Neural progenitor cell (in vitro differentiated cells): Measurements from ENCODE around the gene NTN4. TPM values are rescaled to one million over a fixed set of nuclear protein-coding genes. Genes with fewer than 3 reads are reported as not detected.

Experiments
- DNase-seq: peaks from one replicate; pipeline ENCODE4 v3.0.0-alpha.2; 2016; ENCODE audit warnings: low spot score
- H2AFZ ChIP-seq: fragments of 200-600 bp; sonication (generic); replicated peaks from 2 replicates; pipeline ENCODE4 v1.6.1; 2016; ENCODE audit warnings: antibody characterized with exemption
- H3F3A ChIP-seq: fragments of 200-600 bp; sonication (generic); 2 replicates; pipeline ENCODE4 v1.6.1; 2016; ENCODE audit warnings: antibody characterized with exemption, low read depth
- H3K27ac ChIP-seq: fragments of 200-600 bp; sonication (generic); 2 replicates; pipeline ENCODE4 v1.5.1; 2016; ENCODE audit warnings: mild to moderate bottlenecking
- H3K27me3 ChIP-seq: fragments of 200-600 bp; sonication (generic); 2 replicates; pipeline ENCODE4 v1.6.1; 2016; ENCODE audit warnings: mild to moderate bottlenecking, moderate library complexity
- H3K36me3 ChIP-seq: fragments of 200-600 bp; sonication (generic); 2 replicates; pipeline ENCODE4 v1.5.1; 2016
- H3K4me1 ChIP-seq: fragments of 200-600 bp; sonication (generic); 2 replicates; pipeline ENCODE4 v1.6.1; 2016; ENCODE audit warnings: mixed run types
- H3K4me2 ChIP-seq: fragments of 200-600 bp; sonication (generic); 2 replicates; pipeline ENCODE4 v1.6.1; 2016
- H3K4me3 ChIP-seq: fragments of 200-600 bp; sonication (generic); 2 replicates; pipeline ENCODE4 v1.5.1; 2016
- H3K79me2 ChIP-seq: fragments of 200-600 bp; sonication (generic); 2 replicates; pipeline ENCODE4 v1.6.1; 2016; ENCODE audit warnings: low read depth
- H3K9ac ChIP-seq: fragments of 200-600 bp; sonication (generic); 2 replicates; pipeline ENCODE4 v1.6.1; 2016
- H3K9me3 ChIP-seq: fragments of 200-600 bp; sonication (generic); 2 replicates; pipeline ENCODE4 v1.5.1; 2016; ENCODE audit warnings: low read depth
- H4K20me1 ChIP-seq: fragments of 200-600 bp; sonication (generic); 2 replicates; pipeline ENCODE4 v1.6.1; 2016; ENCODE audit warnings: low read depth
- H3K27ac Mint-ChIP-seq: 3 replicates; pipeline ENCODE4 v1.8.0; 2021; ENCODE audit warnings: mixed read lengths
- H3K27me3 Mint-ChIP-seq: 2 replicates; pipeline ENCODE4 v1.8.0; 2022; ENCODE audit warnings: low read depth, mild to moderate bottlenecking, inconsistent platforms, moderate library complexity, mixed read lengths; ENCODE audit not compliant: insufficient read depth
- H3K36me3 Mint-ChIP-seq: 3 replicates; pipeline ENCODE4 v1.8.0; 2021; ENCODE audit warnings: mixed read lengths
- H3K4me1 Mint-ChIP-seq: 3 replicates; pipeline ENCODE4 v1.8.0; 2021; ENCODE audit warnings: mixed read lengths
- H3K4me3 Mint-ChIP-seq: 3 replicates; pipeline ENCODE4 v1.8.0; 2021; ENCODE audit warnings: mild to moderate bottlenecking, moderate library complexity, mixed read lengths
- H3K9me3 Mint-ChIP-seq: 3 replicates; pipeline ENCODE4 v1.8.0; 2020; ENCODE audit warnings: mixed read lengths
- EZH2 ChIP-seq: fragments of 200-600 bp; sonication (generic); IDR thresholded peaks from 2 replicates; pipeline ENCODE4 v1.6.1; 2017; ENCODE audit warnings: antibody characterized with exemption, mild to moderate bottlenecking, moderate library complexity
- EZH2phosphoT487 ChIP-seq: fragments of 200-600 bp; sonication (generic); IDR thresholded peaks from 2 replicates; pipeline ENCODE4 v1.6.1; 2017; ENCODE audit warnings: antibody characterized with exemption
- total RNA-seq: library from RNA; depleted of rRNA; stranded (reverse); fragments of >200 nt; gene quantifications from 2 replicates; pipeline ENCODE4 v1.2.3, GENCODE V29; 2015; ENCODE audit warnings: low replicate concordance
- TF ChIP-seq, protein P1 (sequence below): fragments of 200-600 bp; sonication (generic); IDR thresholded peaks from 2 replicates; pipeline ENCODE4 v1.5.1; 2017; ENCODE audit warnings: antibody characterized with exemption, mild to moderate bottlenecking

Gene NTN4
- total RNA-seq, 1 donor from 2014 or later, result 2.3 TPM

DNA sequence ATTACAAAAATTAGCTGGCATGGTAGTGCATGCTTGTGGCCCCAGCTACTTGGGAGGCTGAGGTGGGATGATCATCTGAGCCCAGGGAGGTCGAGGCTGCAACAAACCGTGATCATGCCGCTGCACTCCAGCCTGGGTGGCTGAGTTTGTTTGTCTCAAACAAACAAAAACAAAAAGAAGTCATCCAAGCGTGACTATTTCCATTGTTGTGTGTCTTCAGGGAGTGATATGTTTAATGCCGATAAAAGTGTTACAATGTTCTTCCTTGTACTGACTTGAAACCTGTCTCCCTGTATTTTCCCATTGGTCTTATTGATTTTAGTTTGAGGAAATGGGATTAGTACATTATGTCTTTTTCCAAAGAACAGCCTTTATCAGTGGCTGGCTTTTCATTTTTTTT is 163.7 kb downstream of the NTN4 start:
- Histone ChIP-seq H3K4me1 (peaks cover 31% of the 10 kb centered on the region), H3K27me3 (no peaks in the 10 kb centered on the region), H4K20me1 (no peaks in the 10 kb centered on the region), H3K36me3 (no peaks in the 10 kb centered on the region), H3K27ac (no peak overlapping the region), H3K9ac (no peak overlapping the region), H3F3A (peaks cover 18% of the 10 kb centered on the region), H3K4me3 (no peak overlapping the region), H2AFZ (no peak overlapping the region), H3K79me2 (no peaks in the 10 kb centered on the region), H3K4me2 (peak overlapping the region; percentile 6), H3K9me3 (no peaks in the 10 kb centered on the region)
- TF ChIP-seq, protein P1, sequence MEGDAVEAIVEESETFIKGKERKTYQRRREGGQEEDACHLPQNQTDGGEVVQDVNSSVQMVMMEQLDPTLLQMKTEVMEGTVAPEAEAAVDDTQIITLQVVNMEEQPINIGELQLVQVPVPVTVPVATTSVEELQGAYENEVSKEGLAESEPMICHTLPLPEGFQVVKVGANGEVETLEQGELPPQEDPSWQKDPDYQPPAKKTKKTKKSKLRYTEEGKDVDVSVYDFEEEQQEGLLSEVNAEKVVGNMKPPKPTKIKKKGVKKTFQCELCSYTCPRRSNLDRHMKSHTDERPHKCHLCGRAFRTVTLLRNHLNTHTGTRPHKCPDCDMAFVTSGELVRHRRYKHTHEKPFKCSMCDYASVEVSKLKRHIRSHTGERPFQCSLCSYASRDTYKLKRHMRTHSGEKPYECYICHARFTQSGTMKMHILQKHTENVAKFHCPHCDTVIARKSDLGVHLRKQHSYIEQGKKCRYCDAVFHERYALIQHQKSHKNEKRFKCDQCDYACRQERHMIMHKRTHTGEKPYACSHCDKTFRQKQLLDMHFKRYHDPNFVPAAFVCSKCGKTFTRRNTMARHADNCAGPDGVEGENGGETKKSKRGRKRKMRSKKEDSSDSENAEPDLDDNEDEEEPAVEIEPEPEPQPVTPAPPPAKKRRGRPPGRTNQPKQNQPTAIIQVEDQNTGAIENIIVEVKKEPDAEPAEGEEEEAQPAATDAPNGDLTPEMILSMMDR, result no peak
- TF ChIP-seq EZH2, result no peak
- no peak for TF ChIP-seq EZH2phosphoT487
- peak; percentile 53 for DNase-seq
- Mint-ChIP-seq H3K27me3 (peaks cover 2% of the 10 kb centered on the region), H3K9me3 (no peaks in the 10 kb centered on the region), H3K4me3 (no peak overlapping the region), H3K27ac (no peak overlapping the region), H3K4me1 (peaks cover 47% of the 10 kb centered on the region), H3K36me3 (no peaks in the 10 kb centered on the region)

DNA sequence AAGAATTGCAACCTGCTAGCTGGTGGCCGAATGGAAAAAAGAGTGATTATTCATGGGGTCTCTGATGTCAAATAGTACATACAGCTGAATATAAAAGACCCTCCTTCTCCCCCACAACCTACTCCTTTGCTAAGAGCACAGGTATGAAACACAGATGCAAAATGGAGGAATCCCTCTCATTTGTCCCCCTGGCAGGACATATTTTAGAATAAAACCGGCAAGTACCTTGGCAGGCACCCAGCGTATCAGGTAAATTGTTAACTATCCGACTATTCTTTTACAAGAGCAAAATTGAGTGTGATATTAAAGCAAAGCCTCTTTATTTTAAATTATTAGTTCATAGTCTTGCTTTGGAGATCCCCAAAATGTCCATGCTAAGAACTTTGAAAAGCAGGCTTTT is 165.6 kb downstream of the NTN4 start:
- Histone ChIP-seq H3K36me3 (no peaks in the 10 kb centered on the region), H3K9me3 (no peaks in the 10 kb centered on the region), H3F3A (peaks cover 18% of the 10 kb centered on the region), H3K79me2 (no peaks in the 10 kb centered on the region), H3K27me3 (no peaks in the 10 kb centered on the region), H3K27ac (no peak overlapping the region), H3K4me3 (no peak overlapping the region), H4K20me1 (no peaks in the 10 kb centered on the region), H2AFZ (no peak overlapping the region), H3K9ac (no peak overlapping the region), H3K4me2 (no peak overlapping the region), H3K4me1 (peaks cover 31% of the 10 kb centered on the region)
- TF ChIP-seq EZH2phosphoT487 (no peak), EZH2 (no peak)
- TF ChIP-seq, protein P1, result no peak
- Mint-ChIP-seq H3K27ac (no peak overlapping the region), H3K4me1 (peaks cover 39% of the 10 kb centered on the region), H3K4me3 (no peak overlapping the region), H3K36me3 (no peaks in the 10 kb centered on the region), H3K9me3 (no peaks in the 10 kb centered on the region), H3K27me3 (peaks cover 2% of the 10 kb centered on the region)
- no peak for DNase-seq

DNA sequence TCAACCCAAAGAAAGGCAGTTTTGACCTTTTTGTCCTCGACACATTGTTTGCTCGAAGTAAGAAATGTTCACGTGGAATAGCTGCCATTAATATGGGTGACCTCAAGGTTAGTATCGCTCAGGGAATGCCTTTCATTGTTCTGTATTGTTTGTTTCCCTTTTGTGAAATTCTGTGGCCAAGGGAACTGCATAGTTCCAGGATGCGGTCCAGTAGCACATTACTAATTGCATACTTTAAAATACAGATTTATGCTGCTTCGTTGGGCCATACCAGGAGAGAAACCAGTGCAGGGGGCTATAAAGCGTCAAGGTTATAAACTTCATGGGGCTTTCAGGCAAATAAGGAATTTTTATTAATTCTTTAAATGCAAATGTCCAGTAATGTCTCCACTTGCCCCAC is 166.0 kb downstream of the NTN4 start:
- Histone ChIP-seq H3K9ac (no peak overlapping the region), H3K4me3 (no peak overlapping the region), H3K4me1 (peaks cover 30% of the 10 kb centered on the region), H3K27ac (peak overlapping the region; percentile 23), H3K4me2 (peak overlapping the region; percentile 23), H4K20me1 (no peaks in the 10 kb centered on the region), H3F3A (peaks cover 18% of the 10 kb centered on the region), H2AFZ (no peak overlapping the region), H3K27me3 (no peaks in the 10 kb centered on the region), H3K9me3 (no peaks in the 10 kb centered on the region), H3K36me3 (no peaks in the 10 kb centered on the region), H3K79me2 (no peaks in the 10 kb centered on the region)
- Mint-ChIP-seq H3K4me3 (no peak overlapping the region), H3K4me1 (peaks cover 36% of the 10 kb centered on the region), H3K36me3 (no peaks in the 10 kb centered on the region), H3K27me3 (peaks cover 2% of the 10 kb centered on the region), H3K9me3 (no peaks in the 10 kb centered on the region), H3K27ac (peak overlapping the region; percentile 79)
- peak; percentile 37 for DNase-seq
- TF ChIP-seq EZH2phosphoT487, result no peak

DNA sequence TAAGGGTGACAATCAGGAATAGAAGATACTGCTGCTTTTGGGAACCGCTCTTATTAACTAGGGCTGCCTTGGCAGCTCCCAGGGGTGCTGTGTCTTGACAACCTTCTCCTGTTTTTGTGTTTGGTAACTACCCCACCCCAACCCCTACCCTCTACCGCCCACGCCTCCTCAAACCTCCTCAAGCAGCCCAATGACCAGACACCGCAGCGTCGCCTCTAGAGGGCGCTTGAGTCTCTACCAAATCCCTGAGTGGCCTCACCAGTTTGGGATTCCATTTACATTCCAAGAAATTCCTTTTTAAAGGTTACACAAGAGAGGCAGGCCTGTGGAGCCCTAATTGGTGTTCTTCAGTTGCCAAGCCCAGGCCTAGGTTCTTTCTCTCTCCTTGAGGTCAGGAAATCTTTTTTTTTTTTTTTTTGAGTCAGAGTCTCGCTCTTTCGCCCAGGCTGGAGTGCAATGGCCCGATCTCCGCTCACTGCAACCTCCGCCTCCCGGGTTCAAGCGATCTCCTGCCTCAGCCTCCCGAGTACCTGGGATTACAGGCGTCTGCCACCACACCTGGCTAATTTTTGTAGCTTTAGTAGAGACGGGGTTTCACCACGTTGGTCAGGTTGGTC is 166.9 kb downstream of the NTN4 start:
- no peaks in the 10 kb centered on the region for H3K9me3 Mint-ChIP-seq
- peak overlapping the region; percentile 23 for H3K27ac ChIP-seq
- H3K27me3 ChIP-seq, result no peaks in the 10 kb centered on the region
- H3K9me3 ChIP-seq, result no peaks in the 10 kb centered on the region
- no peaks in the 10 kb centered on the region for H4K20me1 ChIP-seq
- H3K4me3 ChIP-seq, result no peak overlapping the region
- peak; percentile 92 for DNase-seq
- H3K36me3 Mint-ChIP-seq, result no peaks in the 10 kb centered on the region
- H3K79me2 ChIP-seq, result no peaks in the 10 kb centered on the region
- H3K4me1 ChIP-seq, result peaks cover 21% of the 10 kb centered on the region
- peaks cover 8% of the 10 kb centered on the region for H3F3A ChIP-seq
- peak overlapping the region; percentile 23 for H3K4me2 ChIP-seq
- H3K27me3 Mint-ChIP-seq, result peaks cover 2% of the 10 kb centered on the region
- no peak overlapping the region for H3K4me3 Mint-ChIP-seq
- TF ChIP-seq EZH2 (no peak), EZH2phosphoT487 (no peak)
- TF ChIP-seq, protein P1, result peak; percentile 89
- H3K36me3 ChIP-seq, result no peaks in the 10 kb centered on the region
- peaks cover 27% of the 10 kb centered on the region for H3K4me1 Mint-ChIP-seq
- H3K9ac ChIP-seq, result no peak overlapping the region
- H2AFZ ChIP-seq, result peak overlapping the region; percentile 5
- H3K27ac Mint-ChIP-seq, result peak overlapping the region; percentile 79
